ENCODE data around the gene PEX13.
"Not testable (repeated sequence)": the region's sequence is repeated elsewhere in the genome, so short reads cannot be mapped to it uniquely, and the experiment has no call there.

PEX13 gene

DNA sequence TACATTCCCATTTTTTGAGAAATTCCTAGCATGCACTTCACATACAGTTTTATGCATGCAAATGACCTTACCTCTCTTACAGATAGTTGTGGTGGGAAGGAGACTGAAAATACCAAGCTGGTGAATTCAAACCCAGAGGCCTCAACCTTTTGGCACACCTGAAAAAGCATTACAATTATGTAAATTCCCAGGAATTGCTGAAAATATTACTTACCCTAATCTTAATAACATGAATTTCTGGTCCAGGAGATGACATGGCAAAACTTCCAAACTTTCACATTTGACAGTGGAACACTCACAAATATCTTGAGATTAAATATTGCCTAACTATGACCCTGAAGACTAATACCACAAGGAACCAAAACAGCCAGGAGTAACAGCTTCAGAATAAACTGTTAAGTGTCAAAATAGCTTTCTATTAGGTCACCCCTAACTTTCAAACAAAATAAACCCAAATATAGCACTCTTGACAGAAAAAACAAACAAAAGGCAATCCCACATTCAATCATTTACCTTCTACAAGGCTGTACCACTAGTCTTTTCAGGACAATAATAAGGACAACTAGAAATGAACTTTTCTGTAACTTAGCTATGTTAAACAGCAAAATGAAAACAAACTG, 10.9 kb upstream of the PEX13 start:
- no peak overlapping the region for H3K4me3 ChIP-seq (ENCODE audit: low read depth, low read length)
- POLR2A ChIA-PET, result no interaction called here
- CTCF ChIA-PET, result interaction anchor here (0.7 to 2.1 kb wide), 3 partner anchors 8 to 299 kb away, joined by 3 to 11 read pairs (median 10); no protein-coding TSS in a partner anchor
- TF ChIP-seq, protein P1, sequence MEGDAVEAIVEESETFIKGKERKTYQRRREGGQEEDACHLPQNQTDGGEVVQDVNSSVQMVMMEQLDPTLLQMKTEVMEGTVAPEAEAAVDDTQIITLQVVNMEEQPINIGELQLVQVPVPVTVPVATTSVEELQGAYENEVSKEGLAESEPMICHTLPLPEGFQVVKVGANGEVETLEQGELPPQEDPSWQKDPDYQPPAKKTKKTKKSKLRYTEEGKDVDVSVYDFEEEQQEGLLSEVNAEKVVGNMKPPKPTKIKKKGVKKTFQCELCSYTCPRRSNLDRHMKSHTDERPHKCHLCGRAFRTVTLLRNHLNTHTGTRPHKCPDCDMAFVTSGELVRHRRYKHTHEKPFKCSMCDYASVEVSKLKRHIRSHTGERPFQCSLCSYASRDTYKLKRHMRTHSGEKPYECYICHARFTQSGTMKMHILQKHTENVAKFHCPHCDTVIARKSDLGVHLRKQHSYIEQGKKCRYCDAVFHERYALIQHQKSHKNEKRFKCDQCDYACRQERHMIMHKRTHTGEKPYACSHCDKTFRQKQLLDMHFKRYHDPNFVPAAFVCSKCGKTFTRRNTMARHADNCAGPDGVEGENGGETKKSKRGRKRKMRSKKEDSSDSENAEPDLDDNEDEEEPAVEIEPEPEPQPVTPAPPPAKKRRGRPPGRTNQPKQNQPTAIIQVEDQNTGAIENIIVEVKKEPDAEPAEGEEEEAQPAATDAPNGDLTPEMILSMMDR (IDR thresholded peaks at IDR 0.05; ENCODE audit: insufficient read depth, low read length, missing control alignments), result no peak
- DNase-seq (ENCODE audit: low read depth, low spot score), result no peak

DNA sequence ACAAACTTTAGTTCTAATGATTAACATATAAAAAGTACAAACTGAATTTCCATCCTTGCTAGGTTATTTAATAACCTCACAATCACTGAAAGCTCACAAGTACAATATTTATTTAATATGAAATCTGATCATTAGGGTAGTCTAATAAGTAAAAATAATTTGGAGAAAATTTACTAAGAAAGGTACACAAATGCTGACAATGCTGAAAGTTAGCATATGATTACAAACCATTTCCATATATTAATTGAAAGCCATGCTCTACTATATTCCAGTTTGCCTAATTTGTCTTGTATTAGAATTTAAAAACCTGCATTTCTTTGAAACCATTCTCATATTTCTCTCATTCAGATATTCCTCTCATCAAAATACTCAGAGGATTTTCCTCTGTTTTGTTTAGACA, 8.2 kb upstream of the PEX13 start:
- POLR2A ChIA-PET, result no interaction called here

GRCh38 chr2:61011678-61012077, 5.8 kb upstream of the PEX13 start:
- TF ChIP-seq, protein P1 (IDR thresholded peaks at IDR 0.05; ENCODE audit: insufficient read depth, low read length, missing control alignments), result no peak
- no peak for DNase-seq (ENCODE audit: low read depth, low spot score)
- ChIA-PET POLR2A (no interaction called here), CTCF (no interaction called here)
- H3K4me3 ChIP-seq (ENCODE audit: low read depth, low read length), result no peak overlapping the region

More for the DNA sequence above, 8.2 kb upstream of the PEX13 start:
- CTCF ChIA-PET, result interaction anchor here (0.9 kb wide), 2 partner anchors 11 to 12 kb away, joined by 4 to 6 read pairs; no protein-coding TSS in a partner anchor
- TF ChIP-seq, protein P1 (IDR thresholded peaks at IDR 0.05; ENCODE audit: insufficient read depth, low read length, missing control alignments), result no peak
- H3K4me3 ChIP-seq (ENCODE audit: low read depth, low read length), result no peak overlapping the region
- DNase-seq (ENCODE audit: low read depth, low spot score), result no peak

DNA sequence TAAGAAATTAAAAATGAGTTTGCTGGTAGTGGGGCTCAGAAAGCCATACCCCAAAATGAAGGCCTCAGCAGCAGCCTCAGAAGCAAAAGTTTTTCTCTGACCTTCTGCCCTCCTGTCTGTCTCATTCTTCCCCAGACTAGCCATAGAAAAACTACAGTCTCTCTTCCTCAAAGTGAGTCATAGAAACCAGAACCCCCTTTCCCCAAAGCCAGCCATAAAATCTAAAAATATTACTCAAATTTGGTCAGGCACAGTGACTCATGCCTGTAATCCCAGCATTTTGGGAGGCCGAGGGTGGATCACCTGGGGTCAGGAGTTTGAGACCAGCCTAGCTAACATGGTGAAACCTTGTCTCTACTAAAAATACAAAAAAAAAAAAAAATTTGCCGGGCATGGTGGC, 5.2 kb upstream of the PEX13 start:
- H3K4me3 ChIP-seq (ENCODE audit: low read depth, low read length); POLR2A ChIA-PET; DNase-seq (ENCODE audit: low read depth, low spot score); CTCF ChIA-PET: not testable (repeated sequence)

- CTCF ChIA-PET, result no interaction called here
Observed at GRCh38 chr2:61013382-61013781, 4.1 kb upstream of the PEX13 start.

GRCh38 chr2:61014763-61015162, 2.8 kb upstream of the PEX13 start:
- TF ChIP-seq, protein P1 (IDR thresholded peaks at IDR 0.05; ENCODE audit: insufficient read depth, low read length, missing control alignments), result no peak
- no peak overlapping the region for H3K4me3 ChIP-seq (ENCODE audit: low read depth, low read length)
- no peak for DNase-seq (ENCODE audit: low read depth, low spot score)
- POLR2A ChIA-PET, result no interaction called here
- CTCF ChIA-PET, result interaction anchor here (1.1 kb wide), 1 partner anchor 46 kb away, joined by 3 read pairs; no protein-coding TSS in a partner anchor

More at GRCh38 chr2:61013382-61013781, 4.1 kb upstream of the PEX13 start:
- TF ChIP-seq, protein P1 (IDR thresholded peaks at IDR 0.05; ENCODE audit: insufficient read depth, low read length, missing control alignments), result no peak
- DNase-seq (ENCODE audit: low read depth, low spot score), result no peak
- no peak overlapping the region for H3K4me3 ChIP-seq (ENCODE audit: low read depth, low read length)
- POLR2A ChIA-PET, result no interaction called here

DNA sequence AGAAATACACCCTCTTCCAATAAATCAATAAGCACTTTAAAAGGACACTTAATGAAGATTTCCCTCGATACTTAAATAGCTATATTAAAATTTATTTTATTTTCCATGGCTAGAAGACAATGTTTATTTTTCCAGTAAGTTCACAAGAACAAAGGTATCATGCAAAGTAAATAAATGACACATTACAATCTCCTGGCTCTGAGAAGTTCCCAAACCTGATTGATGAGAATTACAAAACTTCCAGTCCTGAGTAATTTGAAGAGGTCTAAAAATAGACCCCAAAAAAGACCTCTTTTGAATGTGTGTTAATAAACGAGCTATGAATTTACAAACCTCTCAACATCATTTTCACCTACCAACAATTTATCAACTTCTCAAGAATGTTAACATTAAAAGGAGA, 1.5 kb upstream of the PEX13 start:
- H3K4me3 ChIP-seq (ENCODE audit: low read depth, low read length), result peak overlapping the region; percentile 95
- no peak for DNase-seq (ENCODE audit: low read depth, low spot score)
- TF ChIP-seq, protein P1 (IDR thresholded peaks at IDR 0.05; ENCODE audit: insufficient read depth, low read length, missing control alignments), result no peak
- ChIA-PET POLR2A (no interaction called here), CTCF (interaction anchor here (1.2 to 2.1 kb wide), 2 partner anchors 17 to 134 kb away, joined by 3 to 5 read pairs; no protein-coding TSS in a partner anchor)

Data from AG04449 (cell line).